Measurements from ENCODE around the gene KCNJ15. TPM values are rescaled to one million over a fixed set of nuclear protein-coding genes. Genes with fewer than 3 reads are reported as not detected.

KCNJ15 gene
- total and polyA plus RNA-seq, 10 of the 15 experiments (the other 5 are each of a cell fraction or from before 2014, with no cell fraction given): 0.05 to 2.7 (median 0.33) TPM; not detected in 6

GRCh38 chr21:38308532-38309119, 51.8 kb downstream of the KCNJ15 start:
- FAIRE-seq: no peak
- Histone ChIP-seq H3K4me3 (no peak overlapping the region), H2AFZ (ENCODE audit: control insufficient read depth, low read depth, low read length) (no peak overlapping the region), H3K4me2 (ENCODE audit: control insufficient read depth, insufficient read depth) (no peak overlapping the region), H3K27ac (ENCODE audit: control insufficient read depth, insufficient read depth) (no peak overlapping the region), H3K27me3 (replicated peaks in 1 of 2; ENCODE audit: control insufficient read depth in 2 of 2, insufficient read depth in 2 of 2, low read length in 1 of 2) (no peaks in the 10 kb centered on the region), H3K36me3 (ENCODE audit: control insufficient read depth in 2 of 2, insufficient read depth in 2 of 2, low read length in 1 of 2) (no peaks in the 10 kb centered on the region), H4K20me1 (ENCODE audit: control insufficient read depth, insufficient read depth) (no peaks in the 10 kb centered on the region), H3K4me1 (ENCODE audit: control insufficient read depth, insufficient read depth, low read length) (no peaks in the 10 kb centered on the region), H3K79me2 (ENCODE audit: control insufficient read depth, insufficient read depth, low read length) (no peaks in the 10 kb centered on the region), H3K9me3 (replicated peaks; ENCODE audit: control insufficient read depth, insufficient read depth, low read length) (no peaks in the 10 kb centered on the region), H3K9ac (ENCODE audit: control insufficient read depth, insufficient read depth, low read length) (no peak overlapping the region)
- WGBS (ENCODE audit: insufficient coverage, insufficient replicate concordance, low lambda C conversion rate, missing lambda C conversion rate): 37% methylated on average over 9 of the region's 9 CpGs
- intact Hi-C loops (cut with micrococcal nuclease; ENCODE audit: unreplicated experiment) (no loop called here), in situ Hi-C loops (cut with MboI) (no loop called here)
- ChIA-PET RAD21 (ENCODE audit: unreplicated experiment) (interaction anchor here (1.3 kb wide), 1 partner anchor 13 kb away, joined by 3 read pairs; no protein-coding TSS in a partner anchor), SMC1A (ENCODE audit: uncharacterized antibody, unreplicated experiment) (no interaction called here), CTCF (interaction anchor here (1.1 kb wide), 1 partner anchor 89 kb away, joined by 3 read pairs; no protein-coding TSS in a partner anchor), POLR2A (no interaction called here)
- DNase-seq (ENCODE audit: low read depth, low spot score): no peak
- no peak for TF ChIP-seq SUPT20H (IDR thresholded peaks at IDR 0.05; ENCODE audit: borderline replicate concordance, control insufficient read depth, low read depth, low read length)
- no peak for TF ChIP-seq ASH2L (IDR thresholded peaks at IDR 0.05; ENCODE audit: borderline replicate concordance, low read depth)
- no TSS peak for BruUV-seq (replicated peaks)
- no peak for ATAC-seq

GRCh38 chr21:38310646-38311485, 54.1 kb downstream of the KCNJ15 start:
- no peak for FAIRE-seq
- in situ Hi-C loops (cut with MboI) (no loop called here), intact Hi-C loops (cut with micrococcal nuclease; ENCODE audit: unreplicated experiment) (no loop called here)
- Histone ChIP-seq H3K27ac (ENCODE audit: control insufficient read depth, insufficient read depth) (no peak overlapping the region), H3K9ac (ENCODE audit: control insufficient read depth, insufficient read depth, low read length) (no peak overlapping the region), H3K4me3 (no peak overlapping the region), H3K79me2 (ENCODE audit: control insufficient read depth, insufficient read depth, low read length) (no peaks in the 10 kb centered on the region), H4K20me1 (ENCODE audit: control insufficient read depth, insufficient read depth) (no peaks in the 10 kb centered on the region), H3K36me3 (ENCODE audit: control insufficient read depth in 2 of 2, insufficient read depth in 2 of 2, low read length in 1 of 2) (no peaks in the 10 kb centered on the region), H3K4me1 (ENCODE audit: control insufficient read depth, insufficient read depth, low read length) (no peaks in the 10 kb centered on the region), H2AFZ (ENCODE audit: control insufficient read depth, low read depth, low read length) (no peak overlapping the region), H3K4me2 (ENCODE audit: control insufficient read depth, insufficient read depth) (no peak overlapping the region), H3K9me3 (replicated peaks; ENCODE audit: control insufficient read depth, insufficient read depth, low read length) (no peaks in the 10 kb centered on the region; the same call in 2 of the 3 replicates), H3K27me3 (replicated peaks in 1 of 2; ENCODE audit: control insufficient read depth in 2 of 2, insufficient read depth in 2 of 2, low read length in 1 of 2) (no peaks in the 10 kb centered on the region)
- TF ChIP-seq KDM1A (IDR thresholded peaks at IDR 0.05; ENCODE audit: borderline replicate concordance): no peak
- no peak for TF ChIP-seq NR2F1 (conservative IDR thresholded peaks at IDR 0.05)
- TF ChIP-seq SREBF1 (IDR thresholded peaks at IDR 0.05; ENCODE audit: low read length): no peak
- no peak for TF ChIP-seq NRF1 (conservative IDR thresholded peaks at IDR 0.05; ENCODE audit: low read depth, low read length)
- TF ChIP-seq USF2 (IDR thresholded peaks at IDR 0.05; ENCODE audit: borderline replicate concordance, low read depth, low read length): no peak
- no peak for TF ChIP-seq PML (IDR thresholded peaks at IDR 0.05; ENCODE audit: low read length)
- TF ChIP-seq YY1 (IDR thresholded peaks at IDR 0.05; ENCODE audit: low read depth, low read length): no peak
- ATAC-seq: no peak
- ChIA-PET SMC1A (ENCODE audit: uncharacterized antibody, unreplicated experiment) (interaction anchor here (1.3 to 1.4 kb wide), 2 partner anchors 17 to 94 kb away, joined by 4 to 5 read pairs; no protein-coding TSS in a partner anchor), RAD21 (ENCODE audit: unreplicated experiment) (no interaction called here), POLR2A (no interaction called here), CTCF (interaction anchor here (0.7 kb wide), 1 partner anchor 10 kb away, joined by 3 read pairs; no protein-coding TSS in a partner anchor)
- BruUV-seq (replicated peaks): no TSS peak
- 70% methylated on average over 9 of the region's 9 CpGs for WGBS (ENCODE audit: insufficient coverage, insufficient replicate concordance, low lambda C conversion rate, missing lambda C conversion rate)
- no peak for DNase-seq (ENCODE audit: low read depth, low spot score)

Data from GM12878 (cell line).